A673 (cell line): ENCODE results near the gene ZNRD2.

Experiments used
- CTCF ChIP-seq: fragments of 300-800, 200-600 bp; sonication (generic); conservative IDR thresholded peaks from 2 replicates; pipeline ENCODE4 v1.5.1; 2017; ENCODE audit warnings: low read depth, mild to moderate bottlenecking, antibody characterized with exemption, low read length, moderate library complexity, mixed read lengths
- EZH2 ChIP-seq: fragments of 200-600 bp; sonication (generic); IDR thresholded peaks from 2 replicates; pipeline ENCODE4 v1.6.1; 2017; ENCODE audit warnings: borderline replicate concordance, low read depth, mild to moderate bottlenecking, mixed read lengths, antibody characterized with exemption, low read length; ENCODE audit not compliant: poor library complexity, severe bottlenecking

DNA sequence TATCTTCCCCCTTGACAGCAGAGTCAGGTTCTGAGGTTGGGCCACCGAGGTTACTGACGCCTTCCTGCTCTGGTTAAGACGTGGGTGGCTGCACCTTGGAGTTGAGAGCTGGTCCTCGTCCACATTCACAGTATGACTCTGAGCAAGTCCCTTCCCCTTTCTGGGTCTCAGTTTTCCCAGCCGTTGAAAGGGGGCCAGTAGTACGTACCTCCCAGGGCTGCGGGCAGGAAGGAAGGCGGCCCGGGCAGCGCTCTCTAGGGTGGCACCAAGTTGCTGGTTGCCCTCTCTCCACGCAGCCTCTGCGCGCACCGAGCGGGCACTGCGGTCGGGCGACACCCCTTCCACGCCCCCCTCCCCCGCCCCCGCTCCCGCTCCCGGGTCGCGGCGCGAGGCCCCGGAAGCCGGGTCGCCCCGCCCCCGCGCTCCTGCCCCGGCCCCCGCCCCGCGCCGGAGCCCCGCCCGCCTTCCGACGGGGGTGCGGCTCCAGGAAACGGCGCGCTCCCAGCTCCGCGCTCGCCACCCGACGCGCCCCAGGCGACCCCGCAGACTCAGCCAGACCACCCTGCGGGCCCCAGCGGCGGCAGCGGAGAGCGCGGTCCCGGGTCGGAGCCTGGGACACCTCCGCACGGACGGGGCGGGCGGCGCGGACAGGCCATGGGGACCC lies 5.4 kb downstream of the ZNRD2 start, which contains the start of gene EHBP1L1:
- TF ChIP-seq CTCF (no peak), EZH2 (no peak)
